GM18867 (cell line): Measurements from ENCODE around the gene SYNE2.
A peak's percentile ranks its signal among the peaks of the same experiment; 100 is the strongest.
"Not testable (repeated sequence)": the region's sequence is repeated elsewhere in the genome, so short reads cannot be mapped to it uniquely, and the experiment has no call there.

Experiments used
- ATAC-seq: cut with Tn5 transposase; IDR thresholded peaks from one replicate; pipeline ENCODE4 v1.9.1; 2021; ENCODE audit warnings: mild to moderate bottlenecking, moderate library complexity; ENCODE audit not compliant: unreplicated experiment

SYNE2 gene

DNA sequence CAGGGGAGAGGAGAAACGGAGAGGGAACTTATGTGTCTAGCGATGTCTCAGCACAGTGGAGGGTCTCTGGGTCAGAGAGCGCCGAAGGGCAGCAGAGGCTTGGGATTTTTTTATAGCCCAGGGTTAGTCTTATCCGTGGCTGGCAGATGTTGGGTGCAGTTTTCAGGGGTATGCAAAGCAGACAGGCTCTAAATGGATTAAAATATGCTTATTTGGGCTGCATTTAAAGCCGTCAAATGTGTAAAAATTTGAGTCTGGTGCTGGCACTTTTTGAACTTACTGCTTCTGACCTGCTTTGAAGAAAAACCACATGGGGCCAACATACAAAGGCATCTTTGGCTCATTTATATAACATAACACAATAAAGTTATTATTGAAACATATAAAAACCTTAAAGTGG, 262.6 kb downstream of the SYNE2 start:
- ATAC-seq, result no peak

DNA sequence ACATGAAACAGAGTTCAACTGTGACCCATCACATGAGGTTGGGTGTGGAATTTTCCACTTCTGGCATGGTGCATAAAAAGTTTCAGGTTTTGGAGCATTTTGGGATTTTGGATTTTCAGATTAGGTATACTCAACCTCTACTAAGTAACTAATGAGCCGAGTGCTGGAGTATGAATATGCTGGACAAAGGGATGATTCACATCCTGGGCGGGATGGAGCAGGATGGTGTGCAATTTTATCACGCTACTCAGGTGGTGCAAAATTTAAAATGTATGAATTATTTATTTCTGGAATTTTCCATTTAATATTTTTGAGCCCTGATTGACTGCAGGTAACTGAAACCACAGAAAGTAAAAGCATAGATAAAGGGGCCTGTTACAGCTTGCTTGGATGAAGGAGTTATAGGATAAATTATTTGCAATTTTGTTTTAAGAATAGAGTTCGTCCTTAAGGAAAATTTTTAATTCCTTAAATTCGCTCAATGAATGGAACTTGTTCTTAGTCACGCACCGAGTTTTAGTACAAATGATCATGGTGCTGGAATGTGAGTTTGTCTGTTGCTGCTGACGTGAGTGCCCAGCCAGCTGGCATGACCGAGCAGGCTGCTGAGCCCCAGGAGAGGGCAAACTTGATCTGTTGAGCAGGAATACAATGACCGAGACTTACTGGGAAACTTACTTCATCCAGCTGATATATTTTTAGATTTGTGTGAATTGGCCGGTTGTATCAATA, 265.0 kb downstream of the SYNE2 start:
- no peak for ATAC-seq

DNA sequence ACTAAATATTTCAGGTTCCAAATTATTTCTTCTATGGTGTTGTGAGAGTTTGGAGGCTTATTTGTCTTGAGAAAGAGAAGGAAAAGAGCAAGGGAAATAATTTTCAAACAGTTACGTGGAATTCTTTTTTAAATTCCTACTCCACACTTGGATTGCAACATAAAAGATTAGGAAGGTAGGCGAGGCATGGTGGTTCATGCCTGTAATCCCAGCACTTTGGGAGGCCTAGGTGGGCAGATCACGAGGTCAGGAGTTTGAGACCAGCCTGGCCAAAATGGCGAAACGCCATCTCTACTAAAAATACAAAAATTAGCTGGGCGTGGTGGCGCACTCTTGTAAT, 265.6 kb downstream of the SYNE2 start:
- not testable (repeated sequence) for ATAC-seq

DNA sequence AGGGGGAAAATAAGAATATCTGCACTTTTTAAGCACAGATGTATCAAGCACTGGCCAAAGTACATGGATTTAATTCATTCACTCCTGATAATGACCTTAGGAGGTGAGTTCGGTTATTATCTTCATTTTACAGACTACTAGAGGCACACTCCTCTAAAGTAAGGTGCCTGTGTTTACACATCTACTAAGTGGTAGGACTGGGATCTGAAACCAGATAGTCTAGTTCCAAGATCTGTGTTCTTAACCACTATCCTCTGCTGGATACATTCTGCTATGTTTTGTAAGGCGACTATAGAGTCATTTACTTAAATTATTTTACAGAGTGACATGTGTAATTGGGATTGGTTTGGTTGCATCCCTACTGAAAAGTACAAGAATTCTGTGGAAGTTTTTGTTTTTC, 266.1 kb downstream of the SYNE2 start:
- no peak for ATAC-seq

DNA sequence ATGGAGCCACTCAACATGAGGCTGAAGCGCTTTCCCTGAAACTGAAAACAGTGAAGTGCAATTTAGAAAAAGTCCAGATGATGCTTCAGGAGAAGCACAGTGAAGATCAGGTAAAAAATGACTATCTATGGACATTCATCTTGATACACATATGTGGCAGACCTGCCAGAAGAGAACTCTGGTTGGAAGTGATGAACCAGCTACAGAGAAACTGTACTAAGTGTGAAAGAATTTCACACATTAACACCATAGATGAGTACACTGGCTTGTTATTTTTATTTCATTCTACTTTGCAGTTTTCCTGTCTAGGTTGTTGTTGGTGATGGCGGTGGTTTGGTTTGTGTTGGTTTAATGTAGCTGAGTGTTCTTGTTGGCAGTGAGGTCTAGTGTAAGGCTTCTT, 266.7 kb downstream of the SYNE2 start:
- no peak for ATAC-seq

DNA sequence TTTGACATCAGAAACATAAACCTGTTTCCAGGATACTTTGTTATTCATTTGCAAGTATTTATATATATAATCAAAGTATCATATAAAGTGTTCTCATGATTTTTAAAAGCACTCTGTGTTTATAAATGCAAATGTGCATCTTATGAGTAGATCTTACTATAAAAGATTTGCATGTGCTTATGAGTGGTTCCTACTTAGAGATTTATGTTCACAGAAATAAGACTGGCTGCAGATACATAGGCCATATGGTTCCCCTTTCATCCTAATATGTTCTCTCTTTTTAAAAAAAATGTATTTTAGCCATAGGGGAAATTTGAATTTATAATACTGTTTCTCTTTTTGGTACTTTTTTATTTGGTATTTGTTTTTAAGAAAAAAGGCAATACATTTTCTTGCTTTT, 267.2 kb downstream of the SYNE2 start:
- no peak for ATAC-seq

DNA sequence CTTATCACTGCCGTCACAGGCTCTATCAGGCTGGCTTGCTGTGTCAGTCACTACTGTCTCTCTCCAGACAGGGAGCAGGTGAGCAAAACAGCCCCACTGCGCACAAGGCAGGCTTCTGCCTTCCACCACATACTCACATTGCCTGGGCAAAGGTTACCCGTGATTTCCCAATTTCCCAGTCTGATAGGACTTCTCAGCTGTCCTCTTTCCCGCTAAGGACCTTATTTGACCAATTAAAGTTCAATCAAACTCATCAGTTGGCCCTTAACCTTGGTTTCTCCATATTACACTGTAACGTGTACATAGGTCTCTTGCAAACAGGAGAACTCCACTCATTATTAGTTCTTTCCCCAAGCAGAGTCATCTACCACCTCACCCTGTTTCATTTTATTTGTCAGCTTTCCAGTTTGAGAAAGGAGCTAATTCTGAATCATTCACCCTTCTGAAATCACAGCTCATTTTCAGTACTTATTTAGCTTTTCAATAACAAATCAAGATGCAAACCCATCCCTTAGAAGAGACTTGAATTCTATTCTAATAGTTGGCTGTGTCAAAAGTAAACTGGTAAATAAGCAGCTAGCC, 270.5 kb downstream of the SYNE2 start:
- no peak for ATAC-seq

DNA sequence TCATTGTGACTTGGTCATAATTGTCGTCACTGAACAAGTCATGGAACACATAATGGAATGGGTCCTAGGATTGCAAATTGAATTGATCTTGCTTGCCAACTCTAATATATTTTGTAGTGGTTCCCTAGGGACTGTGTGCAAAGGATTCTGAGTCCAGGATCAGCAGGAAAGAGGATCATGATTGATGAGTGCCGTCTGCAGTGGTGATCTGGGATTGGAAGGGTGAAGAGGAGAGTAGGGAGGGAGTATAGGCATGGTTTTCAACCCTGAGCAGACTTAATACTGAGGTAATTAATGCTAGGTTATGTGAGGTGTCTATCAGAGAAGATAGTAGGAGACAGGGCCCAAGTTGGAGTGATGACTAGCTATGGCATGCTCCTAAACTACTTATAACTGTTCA, 272.5 kb downstream of the SYNE2 start:
- no peak for ATAC-seq

DNA sequence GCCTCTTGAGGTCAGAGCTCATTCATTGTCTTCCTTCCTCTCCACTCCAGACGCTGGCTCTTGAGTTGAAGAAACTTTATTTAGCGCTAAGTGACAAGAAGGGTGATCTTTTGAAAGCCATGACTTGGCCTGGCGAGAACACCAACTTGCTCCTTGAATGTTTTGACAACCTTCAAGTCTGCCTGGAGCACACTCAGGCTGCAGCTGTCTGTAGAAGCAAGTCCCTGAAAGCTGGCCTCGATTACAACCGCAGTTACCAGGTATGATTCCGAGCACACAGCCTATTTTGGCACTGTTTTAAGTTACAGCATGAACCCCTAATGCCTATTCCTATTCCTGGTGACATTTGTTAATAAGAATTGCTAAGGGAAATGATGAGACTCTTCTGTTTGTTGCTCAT, 273.7 kb downstream of the SYNE2 start:
- ATAC-seq, result no peak

DNA sequence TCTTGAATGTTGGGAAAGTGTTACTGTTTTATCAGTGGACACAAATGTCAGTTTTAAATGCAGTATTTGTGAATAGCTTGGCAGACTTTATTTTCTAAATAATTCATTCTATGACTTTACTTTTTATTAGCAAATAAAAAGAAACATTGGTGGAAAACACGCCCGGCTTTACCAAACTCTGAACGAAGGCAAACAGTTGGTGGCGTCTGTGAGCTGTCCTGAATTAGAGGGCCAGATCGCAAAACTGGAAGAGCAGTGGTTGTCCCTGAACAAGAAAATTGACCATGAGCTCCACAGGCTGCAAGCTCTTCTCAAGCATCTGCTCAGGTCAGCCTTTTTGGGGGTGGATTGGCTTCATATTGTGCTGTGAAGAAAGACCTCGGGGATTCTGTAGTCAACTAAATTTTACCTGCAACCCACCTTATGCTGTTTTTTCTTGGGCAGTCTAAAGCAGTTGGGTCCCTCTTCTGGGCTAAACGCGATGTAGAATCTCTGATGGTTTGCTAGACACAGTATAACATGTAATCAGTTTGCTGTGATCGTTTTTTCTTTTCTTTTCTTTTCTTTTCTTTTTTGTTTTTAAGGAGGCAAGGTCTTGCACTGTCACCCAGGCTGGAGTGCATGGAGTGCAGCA, 285.0 kb downstream of the SYNE2 start:
- no peak for ATAC-seq

DNA sequence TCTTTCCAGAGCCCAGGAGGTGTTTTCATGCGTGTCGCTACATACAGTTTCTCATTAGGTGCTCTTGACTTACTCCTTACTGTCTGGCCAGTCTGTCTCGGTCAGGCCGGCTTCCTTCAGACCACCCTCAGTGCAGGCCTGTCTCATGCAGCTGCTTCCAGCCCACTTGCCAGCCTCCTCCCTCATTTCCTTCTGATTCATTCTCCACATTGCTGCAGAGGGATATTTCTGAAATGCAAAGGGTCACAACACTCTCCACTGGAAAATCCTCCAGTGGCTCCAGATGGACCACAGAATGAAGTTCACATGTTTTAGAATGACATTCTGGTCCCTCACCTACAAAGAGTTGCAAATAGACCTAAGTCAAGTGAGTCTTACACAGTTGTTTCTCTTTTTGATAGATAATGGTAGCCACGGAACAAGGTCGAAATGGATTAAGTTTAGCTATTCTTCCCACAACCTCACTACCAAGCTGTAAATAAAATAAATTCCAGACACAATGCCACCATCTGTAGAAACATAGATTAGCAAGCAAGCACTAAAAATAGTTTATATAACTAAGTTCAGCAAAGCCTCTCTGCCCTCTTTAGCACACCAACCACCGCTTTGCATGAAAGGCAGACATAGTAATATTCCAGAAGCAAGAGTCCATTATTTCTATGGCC, 294.5 kb downstream of the SYNE2 start:
- no peak for ATAC-seq

DNA sequence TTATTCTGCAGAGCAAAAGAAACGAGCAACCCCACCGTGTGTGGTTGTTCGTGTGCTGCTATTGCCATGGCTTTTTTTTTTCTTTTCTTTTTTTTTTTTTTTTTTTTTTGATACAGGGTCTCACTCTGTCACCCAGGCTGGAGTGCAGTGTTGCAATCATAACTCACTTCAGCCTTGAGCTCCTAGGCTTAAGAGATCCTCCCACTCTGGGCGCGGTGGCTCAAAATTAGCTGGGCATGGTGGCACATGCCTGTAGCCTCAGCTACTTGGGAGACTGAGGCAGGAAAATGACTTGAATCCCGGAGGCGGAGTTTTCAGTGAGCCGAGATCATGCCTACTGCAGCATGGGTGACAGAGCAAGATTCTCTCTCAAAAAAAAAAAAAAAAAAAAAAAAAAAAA, 297.1 kb downstream of the SYNE2 start:
- ATAC-seq, result no peak

DNA sequence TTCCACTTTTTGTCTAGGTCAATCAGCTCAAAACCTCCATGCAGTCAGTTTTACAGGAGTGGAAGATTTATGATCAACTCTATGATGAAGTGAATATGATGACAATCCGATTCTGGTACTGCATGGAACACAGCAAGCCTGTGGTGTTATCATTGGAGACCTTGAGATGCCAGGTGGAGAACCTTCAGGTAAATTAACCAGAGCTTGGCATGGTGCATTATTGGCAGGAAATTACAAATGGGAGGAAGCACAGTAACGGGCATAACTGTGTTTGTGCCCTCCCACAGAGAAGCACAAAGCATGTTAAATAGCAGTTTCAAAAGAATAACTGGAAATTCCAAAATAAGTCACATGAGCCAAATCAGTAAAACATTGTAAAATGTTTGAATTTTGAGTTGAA, 305.8 kb downstream of the SYNE2 start:
- ATAC-seq, result no peak

DNA sequence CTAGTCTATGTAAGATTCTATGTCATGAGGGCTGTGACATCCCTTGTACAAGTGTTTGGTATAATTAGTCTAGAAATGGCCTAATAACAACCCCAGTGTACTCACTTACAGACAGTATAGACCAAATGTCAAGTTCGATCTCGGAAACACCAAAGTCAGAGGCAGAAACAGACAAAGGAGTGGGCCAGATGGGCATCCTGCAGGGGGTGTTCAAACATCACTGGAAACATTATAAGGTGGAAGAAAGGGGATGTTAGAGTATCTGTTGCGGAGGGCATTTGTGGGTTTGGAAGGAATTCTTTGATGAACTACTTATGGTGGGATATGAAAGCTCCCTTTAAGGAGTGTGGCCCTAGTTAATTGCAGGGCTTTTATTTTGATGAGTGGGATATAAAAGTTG, 306.8 kb downstream of the SYNE2 start:
- ATAC-seq, result no peak

DNA sequence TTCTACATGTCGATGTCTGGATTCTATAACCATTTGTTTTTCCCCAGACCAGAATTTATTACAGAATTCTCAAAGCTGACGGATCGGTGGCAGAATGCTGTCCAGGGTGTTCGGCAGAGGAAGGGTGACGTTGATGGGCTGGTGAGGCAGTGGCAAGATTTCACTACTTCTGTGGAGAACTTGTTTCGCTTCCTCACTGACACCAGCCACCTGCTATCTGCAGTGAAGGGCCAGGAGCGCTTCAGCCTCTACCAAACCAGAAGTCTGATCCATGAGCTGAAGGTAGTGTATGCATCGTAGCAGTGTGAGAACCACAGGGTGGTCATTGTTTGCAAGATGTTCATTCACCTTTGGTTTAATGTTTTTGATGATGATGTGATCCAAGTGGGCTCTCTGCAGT, 317.4 kb downstream of the SYNE2 start:
- ATAC-seq, result peak; percentile 46

DNA sequence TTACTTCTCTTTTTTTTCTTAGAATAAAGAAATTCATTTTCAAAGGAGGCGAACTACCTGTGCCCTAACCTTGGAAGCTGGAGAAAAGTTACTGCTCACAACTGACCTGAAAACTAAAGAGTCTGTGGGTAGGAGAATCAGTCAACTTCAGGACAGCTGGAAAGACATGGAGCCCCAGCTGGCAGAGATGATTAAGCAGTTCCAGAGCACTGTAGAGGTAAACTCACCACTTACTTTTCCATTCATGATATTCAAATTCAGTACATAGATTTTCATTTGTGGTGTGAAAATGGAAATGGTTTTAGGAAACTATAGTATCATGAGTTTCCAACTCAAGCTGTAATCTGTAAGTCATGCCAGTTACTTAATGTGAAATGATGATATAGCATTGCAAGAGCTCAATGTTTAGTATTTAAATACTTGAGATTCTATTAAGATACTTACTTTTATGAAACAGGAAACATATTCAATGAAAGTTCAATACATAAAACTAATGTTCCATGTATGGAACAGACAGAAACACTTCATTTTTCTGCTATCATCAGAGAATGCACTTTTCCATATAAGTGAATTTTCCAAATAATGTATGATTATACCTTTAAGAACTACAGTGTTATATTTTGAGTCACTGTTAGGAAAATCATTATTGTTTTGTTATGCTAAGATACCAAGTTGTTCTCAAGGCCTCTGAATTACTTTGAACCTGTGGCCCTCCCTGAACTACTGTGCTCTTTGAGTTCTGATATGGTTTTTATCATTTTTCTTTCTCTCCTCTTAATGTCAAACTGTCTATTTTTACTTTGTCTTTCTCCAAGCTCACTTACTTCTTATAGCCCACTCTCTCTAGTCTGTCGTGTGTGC, 322.3 kb downstream of the SYNE2 start:
- no peak for ATAC-seq

DNA sequence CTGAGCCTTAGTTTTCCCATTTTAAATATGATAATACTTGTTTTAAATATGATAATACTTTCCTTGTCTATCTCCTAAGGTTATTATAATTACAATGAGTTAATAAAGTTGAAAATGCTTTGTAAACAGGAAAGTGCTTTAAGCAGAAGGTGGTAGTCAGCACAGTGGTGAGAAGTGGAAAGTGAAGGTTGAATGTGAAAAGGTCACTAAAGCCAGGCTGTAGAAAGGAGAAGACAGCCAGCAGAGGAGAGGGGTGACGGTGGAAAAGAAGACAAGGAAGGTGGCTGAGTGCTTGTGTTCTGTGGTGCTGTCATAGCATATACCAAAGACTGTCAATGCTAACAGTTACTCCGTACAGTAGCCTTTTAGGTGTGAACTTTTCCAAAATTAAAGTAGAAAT, 323.5 kb downstream of the SYNE2 start:
- no peak for ATAC-seq

DNA sequence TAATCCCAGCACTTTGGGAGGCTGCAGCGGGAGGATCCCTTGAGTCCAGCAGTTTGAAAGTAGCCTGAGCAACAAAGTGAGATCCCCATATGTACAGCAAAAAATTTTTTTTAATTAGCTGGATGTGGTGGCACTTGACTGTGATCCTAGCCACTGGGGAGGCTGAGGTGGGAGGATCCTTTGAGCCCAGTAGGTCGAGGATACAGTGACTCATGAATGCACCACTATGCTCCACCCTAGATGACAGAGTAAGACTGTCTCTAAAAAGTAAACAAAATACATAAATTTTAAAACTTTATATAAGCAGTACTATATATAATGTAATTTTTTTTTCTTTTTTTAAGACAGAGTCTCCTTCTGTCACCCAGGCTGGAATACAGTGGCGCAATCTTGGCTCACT, 326.0 kb downstream of the SYNE2 start:
- no peak for ATAC-seq

DNA sequence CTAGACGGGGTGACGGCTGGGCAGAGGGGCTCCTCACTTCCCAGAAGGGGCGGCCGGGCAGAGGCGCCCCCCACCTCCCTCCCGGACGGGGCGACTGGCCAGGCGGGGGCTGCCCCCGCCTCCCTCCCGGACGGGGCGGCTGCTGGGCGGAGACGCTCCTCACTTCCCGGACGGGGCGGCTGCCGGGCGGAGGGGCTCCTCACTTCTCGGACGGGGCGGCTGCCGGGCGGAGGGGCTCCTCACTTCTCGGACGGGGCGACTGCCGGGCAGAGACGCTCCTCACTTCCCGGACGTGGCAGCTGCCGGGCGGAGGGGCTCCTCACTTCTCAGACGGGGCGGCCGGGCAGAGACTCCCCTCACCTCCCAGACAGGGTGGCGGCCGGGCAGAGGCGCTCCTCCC, 330.1 kb downstream of the SYNE2 start:
- ATAC-seq, result not testable (repeated sequence)

DNA sequence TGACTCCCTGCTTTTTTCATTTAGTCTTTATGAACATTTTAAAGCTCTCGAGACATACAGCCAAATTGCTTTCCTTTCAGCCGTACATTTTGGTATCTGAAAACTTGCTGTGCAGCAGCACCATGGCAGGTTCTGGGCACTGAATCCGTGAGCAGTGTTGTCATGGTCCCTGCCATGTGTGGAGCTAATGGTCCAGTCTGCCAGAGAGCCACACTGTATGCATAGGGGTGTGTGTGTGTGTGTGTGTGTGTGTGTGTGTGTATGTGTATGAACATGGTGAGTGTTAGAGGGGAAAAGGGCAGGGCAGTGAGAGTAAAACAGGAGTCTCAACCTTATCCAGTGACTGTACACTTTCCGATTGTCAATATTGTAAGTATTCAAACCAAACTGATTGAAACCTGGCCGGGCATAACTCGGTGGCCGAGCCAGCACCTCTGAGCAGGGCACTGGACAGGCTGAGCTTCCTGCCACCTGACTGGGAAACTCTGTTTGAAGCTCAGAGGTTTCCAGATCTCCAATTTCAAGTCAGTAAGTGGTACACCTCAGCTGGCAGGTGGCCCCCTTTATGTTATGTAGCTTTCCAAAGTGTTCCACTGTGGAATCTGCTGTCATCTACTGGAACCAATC, 331.4 kb downstream of the SYNE2 start:
- no peak for ATAC-seq

DNA sequence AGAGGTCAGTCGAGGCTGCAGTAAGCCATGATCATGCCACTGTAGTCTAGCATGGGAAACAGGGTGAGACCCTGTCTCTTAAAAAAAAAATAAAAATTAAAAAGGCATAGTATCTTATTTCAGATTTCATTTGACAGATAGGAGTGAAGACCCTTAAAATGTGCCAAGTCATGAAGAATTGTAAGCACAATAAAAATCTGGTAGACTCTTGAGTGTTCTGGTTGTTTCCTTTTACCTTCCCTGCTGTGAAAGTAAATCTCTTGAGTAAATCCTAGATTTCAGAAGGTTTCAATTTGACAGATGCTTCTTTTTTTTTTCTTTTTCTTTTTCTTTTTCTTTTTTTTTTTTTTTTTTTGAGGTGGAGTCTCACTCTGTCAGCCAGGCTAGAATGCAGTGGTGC, 332.4 kb downstream of the SYNE2 start:
- ATAC-seq, result no peak
